ENCODE results near the gene PCDHA3.
A peak's percentile ranks its signal among the peaks of the same experiment; 100 is the strongest.
"Not testable (repeated sequence)": the region's sequence is repeated elsewhere in the genome, so short reads cannot be mapped to it uniquely, and the experiment has no call there.

PCDHA3 gene

DNA sequence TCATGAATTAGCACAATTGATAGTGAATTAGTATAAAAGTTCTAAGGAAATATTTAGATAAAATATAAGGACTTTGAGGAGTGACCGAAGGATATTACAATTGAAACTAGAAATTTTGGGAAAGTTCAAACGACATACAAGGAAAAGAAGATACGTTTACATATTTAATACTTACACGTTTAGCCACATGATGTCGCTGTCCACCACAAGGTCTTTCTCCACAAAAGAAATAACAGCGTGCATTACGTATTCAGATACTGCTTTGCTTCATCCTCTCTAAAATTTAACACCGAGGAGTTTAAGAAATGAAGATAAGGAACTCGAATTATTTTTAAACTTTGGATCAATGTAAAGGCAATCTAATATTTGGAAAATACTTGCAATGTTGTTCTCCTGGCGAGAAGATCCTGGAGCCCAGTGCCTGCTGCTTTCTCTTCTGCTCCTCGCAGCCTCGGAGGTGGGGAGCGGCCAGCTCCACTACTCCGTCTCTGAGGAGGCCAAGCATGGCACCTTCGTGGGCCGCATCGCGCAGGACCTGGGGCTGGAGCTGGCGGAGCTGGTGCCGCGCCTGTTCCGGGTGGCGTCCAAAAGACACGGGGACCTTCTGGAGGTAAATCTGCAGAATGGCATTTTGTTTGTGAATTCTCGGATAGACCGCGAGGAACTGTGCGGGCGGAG is at the start of gene PCDHA3:
TSS of gene PCDHA3 (plus strand) at position 242 of the 678 bp plus-strand sequence.
- no peak for DNase-seq

DNA sequence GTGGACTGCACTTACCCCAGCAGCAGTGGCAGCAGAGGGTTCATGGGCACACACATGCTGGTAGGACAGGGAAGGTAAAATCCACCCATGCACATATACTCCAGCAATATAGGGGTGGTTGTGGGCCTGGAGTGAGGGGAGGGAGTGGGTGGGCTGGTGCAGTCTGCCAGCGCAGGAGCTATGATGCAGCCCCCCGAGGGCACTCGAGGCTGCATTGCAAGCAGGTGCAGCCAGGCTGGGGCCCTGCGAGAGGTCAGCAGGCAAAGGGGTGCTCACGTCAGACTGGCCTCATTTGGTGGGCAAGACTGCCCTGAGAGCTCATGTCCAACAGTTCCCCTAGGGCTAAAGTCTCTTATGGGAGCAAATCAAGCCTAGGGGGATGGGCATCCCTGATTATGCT is 47.3 kb upstream of the PCDHA3 start:
- DNase-seq, result no peak

DNA sequence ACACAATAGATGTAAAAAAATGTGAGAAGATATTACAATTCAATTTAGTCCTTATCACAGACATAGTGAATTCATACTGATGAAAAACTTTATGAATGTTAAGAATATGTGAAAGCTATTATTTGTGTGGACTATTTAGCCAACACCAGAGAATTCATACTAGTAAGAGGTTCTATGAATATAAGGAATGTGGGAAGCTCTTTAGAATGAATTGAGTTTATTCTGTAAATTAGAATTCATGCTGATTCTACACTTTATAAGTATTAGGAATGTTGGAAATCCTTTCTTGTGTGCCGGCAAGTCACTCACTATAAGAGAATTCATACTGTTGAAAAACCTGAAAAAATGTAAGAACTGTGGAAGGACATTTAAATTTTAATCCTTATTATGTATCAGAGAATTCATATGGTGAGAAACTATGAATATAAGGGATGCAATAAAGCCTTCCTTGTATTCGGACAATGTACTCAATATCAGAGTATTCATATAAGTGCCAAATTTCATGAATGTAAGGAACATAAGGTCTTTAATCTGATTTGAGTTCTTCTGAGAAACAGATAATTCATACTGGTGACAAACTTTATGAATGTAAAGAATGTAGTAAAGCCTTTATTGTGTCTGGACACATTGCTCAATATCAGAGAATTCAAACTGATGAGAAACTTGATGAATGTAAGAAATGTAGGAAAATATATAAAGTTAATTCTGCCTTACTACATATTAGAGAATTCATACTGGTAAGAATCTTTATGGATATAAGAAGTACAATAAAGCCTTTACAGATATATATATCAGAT is 36.5 kb upstream of the PCDHA3 start:
- no peak for DNase-seq

DNA sequence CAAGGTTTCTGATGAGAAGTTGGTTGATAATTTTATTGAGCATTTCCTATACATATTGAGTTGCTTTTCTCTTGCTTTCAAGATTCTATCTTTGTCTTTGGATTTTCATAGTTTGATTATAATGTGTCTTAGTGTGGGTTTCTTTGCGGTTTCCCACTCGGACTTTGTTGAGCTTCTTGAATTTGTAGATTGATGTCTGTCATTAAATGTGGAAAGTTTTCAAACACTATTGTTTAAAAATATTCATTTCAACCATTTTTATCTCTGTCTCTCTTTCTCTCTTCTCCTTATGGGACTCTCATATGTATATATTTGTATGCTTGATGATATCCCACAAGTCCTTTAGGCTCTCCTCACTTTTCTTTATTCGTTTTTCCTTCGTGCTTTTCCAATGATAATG is 33.4 kb upstream of the PCDHA3 start:
- no peak for DNase-seq

DNA sequence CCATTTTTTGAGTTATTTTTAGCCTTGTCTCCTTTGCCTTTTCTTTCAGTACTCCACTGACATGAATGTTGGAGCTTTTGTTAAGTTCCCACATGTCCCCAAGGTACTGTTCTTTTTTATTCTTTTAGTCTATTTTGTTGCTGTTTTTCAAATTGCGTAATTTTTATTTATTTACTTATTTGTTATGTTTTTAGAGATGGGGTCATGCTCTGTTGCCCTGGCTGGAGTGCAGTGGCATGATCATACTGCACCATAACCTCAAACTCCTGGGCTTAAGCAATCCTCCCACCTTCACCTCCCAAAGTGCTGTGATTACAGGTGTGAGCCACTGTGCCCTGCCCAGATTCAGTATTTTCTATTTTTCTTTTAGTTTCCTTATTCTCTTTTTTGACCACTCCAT is 20.3 kb upstream of the PCDHA3 start:
- no peak for DNase-seq

DNA sequence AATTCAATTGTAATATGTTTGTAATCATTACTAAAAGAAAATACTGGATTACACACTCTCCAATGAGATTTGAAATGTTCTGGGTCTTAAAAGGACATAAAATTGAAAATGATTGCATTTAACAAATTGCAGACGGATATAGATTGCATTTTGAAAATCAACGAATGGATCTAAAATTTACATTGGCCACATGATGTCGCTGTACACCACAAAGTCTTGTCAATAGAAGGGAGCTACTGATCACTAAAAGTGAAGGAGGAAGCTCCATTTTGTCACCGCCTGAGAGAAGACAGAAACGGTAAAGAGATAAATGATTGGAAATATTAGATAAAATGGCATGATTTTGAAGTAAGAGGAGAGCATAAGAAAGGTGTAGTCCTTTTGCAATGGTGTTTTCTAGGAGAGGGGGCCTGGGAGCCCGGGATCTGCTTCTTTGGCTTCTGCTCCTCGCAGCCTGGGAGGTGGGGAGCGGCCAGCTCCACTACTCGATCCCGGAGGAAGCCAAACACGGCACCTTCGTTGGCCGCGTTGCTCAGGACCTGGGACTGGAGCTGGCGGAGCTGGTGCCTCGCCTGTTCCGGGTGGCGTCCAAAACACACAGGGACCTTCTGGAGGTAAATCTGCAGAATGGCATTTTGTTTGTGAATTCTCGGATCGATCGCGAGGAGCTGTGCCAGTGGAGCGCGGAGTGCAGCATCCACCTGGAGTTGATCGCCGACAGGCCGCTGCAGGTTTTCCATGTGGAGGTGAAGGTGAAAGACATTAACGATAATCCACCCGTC is 14.8 kb upstream of the PCDHA3 start, which contains the start of gene PCDHA1:
TSS of gene PCDHA1 (plus strand) at position 236 of the 782 bp plus-strand sequence.
- peak in 1 of 2 experiments; percentile 21 for DNase-seq

DNA sequence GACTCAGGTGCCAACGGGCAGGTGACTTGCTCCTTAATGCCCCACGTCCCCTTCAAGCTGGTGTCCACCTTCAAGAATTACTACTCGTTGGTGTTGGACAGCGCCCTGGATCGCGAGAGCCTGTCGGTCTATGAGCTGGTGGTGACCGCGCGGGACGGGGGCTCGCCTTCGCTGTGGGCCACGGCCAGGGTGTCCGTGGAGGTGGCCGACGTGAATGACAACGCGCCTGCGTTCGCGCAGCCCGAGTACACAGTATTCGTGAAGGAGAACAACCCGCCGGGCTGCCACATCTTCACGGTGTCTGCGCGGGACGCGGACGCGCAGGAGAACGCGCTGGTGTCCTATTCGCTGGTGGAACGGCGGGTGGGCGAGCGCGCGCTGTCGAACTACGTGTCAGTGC is 13.4 kb upstream of the PCDHA3 start:
- DNase-seq, result not testable (repeated sequence)

DNA sequence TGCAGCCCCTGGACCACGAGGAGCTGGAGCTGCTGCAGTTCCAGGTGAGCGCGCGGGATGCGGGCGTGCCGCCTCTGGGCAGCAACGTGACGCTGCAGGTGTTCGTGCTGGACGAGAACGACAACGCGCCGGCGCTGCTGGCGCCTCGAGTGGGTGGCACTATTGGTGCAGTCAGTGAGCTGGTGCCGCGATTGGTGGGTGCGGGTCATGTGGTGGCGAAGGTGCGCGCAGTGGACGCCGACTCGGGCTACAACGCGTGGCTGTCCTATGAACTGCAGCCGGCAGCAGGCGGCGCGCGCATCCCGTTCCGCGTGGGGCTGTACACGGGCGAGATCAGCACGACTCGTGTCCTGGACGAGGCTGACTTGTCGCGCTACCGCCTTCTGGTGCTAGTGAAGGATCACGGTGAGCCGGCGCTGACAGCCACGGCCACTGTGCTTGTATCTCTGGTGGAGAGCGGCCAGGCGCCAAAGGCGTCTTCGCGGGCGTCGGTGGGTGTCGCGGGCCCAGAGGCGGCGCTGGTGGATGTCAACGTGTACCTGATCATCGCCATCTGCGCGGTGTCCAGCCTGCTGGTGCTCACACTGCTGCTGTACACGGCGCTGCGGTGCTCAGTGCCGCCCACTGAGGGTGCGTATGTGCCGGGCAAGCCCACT is 12.9 kb upstream of the PCDHA3 start:
- DNase-seq, result not testable (repeated sequence)

DNA sequence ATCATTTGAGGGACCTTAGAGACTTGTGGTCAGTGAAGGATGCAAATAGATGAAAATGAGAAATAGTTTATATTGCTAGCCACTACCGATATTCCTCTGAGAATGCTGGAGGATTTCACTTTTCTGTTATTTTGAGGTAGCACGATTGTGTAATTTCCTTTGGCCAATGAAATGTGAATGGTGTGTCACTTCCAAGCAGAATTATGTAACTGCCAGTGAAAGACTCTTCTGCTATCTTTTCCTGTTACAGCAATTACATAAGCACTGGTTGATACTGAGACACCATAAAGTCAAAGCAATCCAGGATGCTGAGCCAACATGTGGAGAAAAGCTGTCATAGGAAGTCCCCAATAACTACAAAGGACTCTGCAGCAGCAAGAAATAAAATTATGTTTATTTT is 9.8 kb upstream of the PCDHA3 start:
- no peak for DNase-seq

DNA sequence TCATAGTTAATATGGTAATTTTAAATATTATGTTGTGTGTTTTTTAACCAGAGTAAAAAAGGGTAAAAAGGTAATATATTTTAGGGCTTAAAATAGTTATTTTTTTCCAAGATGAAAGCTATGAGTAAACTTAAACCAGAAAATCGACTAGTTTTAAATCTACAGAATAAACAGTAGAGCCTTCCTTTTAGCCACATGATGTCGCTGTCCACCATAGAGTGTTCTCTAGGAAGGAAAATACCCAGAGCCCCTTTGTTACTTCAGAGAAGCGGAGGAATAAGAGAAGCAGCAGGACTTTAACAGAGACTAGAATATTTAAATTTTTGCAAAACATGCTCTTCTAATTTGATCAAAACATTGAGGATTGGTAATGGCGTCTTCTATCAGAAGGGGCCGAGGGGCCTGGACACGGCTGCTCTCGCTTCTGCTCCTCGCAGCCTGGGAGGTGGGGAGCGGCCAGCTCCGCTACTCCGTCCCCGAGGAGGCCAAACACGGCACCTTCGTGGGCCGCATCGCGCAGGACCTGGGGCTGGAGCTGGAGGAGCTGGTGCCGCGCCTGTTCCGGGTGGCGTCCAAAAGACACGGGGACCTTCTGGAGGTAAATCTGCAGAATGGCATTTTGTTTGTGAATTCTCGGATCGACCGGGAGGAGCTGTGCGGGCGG is 6.1 kb upstream of the PCDHA3 start, which contains the start of gene PCDHA2:
TSS of gene PCDHA2 (plus strand) at position 258 of the 664 bp plus-strand sequence.
- no peak for DNase-seq

DNA sequence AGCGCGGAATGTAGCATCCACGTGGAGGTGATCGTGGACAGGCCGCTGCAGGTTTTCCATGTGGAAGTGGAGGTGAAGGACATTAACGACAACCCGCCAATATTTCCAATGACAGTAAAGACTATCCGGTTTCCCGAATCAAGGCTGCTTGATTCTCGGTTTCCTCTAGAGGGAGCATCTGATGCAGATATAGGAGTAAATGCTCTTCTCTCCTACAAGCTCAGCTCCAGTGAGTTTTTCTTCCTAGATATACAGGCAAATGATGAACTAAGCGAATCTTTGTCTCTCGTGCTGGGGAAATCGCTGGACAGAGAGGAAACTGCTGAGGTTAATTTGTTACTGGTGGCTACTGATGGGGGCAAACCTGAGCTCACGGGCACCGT is 5.6 kb upstream of the PCDHA3 start:
- no peak for DNase-seq

DNA sequence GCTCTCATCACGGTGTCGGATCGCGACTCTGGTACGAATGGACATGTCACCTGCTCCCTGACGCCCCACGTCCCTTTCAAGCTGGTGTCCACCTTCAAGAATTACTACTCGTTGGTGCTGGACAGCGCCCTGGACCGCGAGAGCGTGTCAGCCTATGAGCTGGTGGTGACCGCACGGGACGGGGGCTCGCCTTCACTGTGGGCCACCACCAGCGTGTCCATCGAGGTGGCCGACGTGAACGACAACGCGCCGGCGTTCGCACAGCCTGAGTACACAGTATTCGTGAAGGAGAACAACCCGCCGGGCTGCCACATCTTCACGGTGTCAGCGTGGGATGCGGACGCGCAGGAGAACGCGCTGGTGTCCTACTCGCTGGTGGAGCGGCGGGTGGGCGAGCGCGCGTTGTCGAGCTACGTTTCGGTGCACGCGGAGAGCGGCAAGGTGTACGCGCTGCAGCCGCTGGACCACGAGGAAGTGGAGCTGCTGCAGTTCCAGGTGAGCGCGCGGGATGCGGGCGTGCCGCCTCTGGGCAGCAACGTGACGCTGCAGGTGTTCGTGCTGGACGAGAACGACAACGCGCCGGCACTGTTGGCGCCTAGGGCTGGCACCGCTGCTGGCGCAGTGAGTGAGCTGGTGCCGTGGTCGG is 4.7 kb upstream of the PCDHA3 start:
- DNase-seq, result not testable (repeated sequence)

DNA sequence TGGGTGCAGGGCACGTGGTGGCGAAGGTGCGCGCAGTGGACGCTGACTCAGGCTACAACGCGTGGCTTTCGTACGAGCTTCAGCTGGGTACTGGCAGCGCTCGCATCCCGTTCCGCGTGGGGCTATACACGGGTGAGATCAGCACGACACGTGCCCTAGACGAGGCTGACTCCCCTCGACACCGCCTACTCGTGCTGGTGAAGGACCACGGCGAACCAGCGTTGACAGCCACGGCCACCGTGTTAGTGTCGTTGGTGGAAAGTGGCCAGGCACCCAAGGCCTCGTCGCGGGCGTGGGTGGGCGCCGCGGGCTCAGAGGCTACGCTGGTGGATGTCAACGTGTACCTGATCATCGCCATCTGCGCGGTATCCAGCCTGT is 4.2 kb upstream of the PCDHA3 start:
- DNase-seq, result no peak

DNA sequence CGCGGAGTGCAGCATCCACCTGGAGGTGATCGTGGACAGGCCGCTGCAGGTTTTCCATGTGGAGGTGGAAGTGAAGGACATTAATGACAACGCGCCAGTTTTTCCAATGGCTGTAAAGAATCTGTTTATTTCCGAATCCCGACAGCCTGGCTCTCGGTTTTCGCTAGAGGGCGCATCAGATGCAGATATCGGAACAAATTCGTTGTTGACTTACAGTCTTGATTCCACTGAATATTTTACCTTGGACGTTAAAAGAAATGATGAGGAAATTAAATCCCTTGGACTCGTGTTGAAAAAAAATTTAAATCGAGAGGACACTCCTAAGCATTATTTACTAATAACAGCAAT is 611 bp downstream of the PCDHA3 start:
- no peak for DNase-seq

DNA sequence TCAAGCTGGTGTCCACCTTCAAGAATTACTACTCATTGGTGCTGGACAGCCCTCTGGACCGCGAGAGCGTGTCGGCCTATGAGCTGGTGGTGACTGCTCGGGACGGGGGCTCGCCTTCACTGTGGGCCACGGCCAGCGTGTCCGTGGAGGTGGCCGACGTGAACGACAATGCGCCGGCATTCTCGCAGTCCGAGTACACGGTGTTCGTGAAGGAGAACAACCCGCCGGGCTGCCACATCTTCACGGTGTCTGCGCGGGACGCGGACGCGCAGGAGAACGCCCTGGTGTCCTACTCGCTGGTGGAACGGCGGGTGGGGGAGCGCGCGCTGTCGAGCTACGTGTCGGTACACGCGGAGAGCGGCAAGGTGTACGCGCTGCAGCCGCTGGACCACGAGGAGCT is 1.5 kb downstream of the PCDHA3 start:
- DNase-seq, result not testable (repeated sequence)

DNA sequence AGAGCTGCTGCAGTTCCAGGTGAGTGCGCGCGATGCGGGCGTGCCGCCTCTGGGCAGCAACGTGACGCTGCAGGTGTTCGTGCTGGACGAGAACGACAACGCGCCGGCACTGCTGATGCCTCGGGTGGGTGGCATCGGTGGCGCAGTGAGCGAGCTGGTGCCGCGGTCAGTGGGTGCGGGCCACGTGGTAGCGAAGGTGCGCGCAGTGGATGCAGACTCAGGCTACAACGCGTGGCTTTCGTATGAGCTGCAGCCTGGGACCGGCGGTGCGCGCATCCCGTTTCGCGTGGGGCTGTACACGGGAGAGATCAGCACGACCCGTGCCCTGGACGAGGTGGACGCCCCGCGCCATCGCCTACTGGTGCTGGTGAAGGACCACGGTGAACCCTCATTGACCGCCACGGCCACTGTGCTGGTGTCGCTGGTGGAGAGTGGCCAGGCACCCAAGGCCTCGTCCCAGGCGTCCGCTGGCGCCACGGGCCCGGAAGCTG is 2.0 kb downstream of the PCDHA3 start:
- no peak for DNase-seq

DNA sequence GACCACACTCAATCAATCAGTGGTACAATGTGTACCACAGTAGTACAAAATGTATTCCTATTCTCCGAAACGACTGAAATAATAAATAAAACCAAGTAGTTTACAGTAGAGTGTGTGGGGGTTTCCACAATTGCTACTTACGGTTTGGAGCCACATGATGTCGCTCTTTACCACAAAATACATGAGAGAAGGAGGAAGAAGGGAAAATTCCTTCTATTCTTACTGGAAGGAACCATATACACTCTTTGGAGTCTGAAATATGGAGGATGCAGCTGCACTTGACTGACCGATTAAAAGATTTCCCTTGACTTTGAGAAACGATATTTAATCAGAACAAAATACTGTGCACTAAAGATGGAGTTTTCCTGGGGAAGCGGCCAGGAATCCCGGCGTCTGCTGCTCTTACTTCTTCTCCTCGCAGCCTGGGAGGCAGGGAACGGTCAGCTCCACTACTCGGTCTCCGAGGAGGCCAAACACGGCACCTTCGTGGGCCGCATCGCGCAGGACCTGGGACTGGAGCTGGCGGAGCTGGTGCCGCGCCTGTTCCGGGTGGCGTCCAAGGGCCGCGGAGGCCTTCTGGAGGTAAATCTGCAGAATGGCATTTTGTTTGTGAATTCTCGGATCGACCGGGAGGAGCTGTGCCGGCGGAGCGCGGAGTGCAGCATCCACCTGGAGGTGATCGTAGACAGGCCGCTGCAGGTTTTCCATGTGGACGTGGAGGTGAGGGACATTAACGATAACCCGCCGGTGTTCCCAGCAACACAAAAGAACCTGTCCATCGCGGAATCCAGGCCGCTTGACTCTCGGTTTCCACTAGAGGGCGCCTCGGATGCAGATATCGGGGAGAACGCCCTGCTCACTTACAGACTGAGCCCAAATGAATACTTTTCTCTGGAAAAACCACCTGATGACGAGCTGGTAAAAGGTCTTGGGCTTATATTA is 6.2 kb downstream of the PCDHA3 start, which contains the start of gene PCDHA4:
TSS of gene PCDHA4 (plus strand) at position 235 of the 942 bp plus-strand sequence.
- DNase-seq, result no peak

DNA sequence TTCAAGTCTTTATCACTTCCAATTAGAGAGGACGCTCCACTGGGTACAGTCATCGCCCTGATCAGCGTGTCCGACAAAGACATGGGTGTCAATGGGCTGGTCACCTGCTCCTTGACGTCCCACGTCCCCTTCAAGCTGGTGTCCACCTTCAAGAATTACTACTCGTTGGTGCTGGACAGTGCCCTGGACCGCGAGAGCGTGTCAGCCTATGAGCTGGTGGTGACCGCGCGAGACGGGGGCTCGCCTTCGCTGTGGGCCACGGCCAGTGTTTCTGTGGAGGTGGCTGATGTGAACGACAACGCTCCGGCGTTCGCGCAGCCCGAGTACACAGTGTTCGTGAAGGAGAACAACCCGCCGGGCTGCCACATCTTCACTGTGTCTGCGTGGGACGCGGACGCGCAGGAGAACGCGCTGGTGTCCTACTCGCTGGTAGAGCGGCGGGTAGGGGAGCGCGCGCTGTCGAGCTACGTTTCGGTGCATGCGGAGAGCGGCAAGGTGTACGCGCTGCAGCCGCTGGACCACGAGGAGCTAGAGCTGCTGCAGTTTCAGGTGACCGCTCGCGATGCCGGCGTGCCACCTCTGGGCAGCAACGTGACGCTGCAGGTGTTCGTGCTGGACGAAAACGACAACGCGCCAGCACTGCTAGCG is 7.5 kb downstream of the PCDHA3 start:
- DNase-seq, result not testable (repeated sequence)

DNA sequence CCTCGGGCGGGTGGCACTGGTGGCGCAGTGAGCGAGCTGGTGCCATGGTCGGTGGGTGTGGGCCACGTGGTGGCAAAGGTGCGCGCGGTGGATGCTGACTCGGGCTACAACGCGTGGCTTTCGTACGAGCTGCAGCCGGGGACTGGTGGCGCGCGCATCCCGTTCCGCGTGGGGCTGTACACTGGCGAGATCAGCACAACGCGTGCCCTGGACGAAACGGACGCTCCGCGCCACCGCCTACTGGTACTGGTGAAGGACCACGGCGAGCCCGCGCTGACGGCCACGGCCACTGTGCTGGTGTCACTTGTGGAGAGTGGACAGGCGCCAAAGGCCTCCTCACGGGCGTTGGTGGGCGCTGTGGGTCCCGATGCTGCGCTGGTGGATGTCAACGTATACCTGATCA is 8.0 kb downstream of the PCDHA3 start:
- DNase-seq, result no peak
